Keratinocyte (primary cell): ENCODE data around the gene C20orf144. TPM values are rescaled to one million over a fixed set of nuclear protein-coding genes. Genes with fewer than 3 reads are reported as not detected.
"Not testable (repeated sequence)": the region's sequence is repeated elsewhere in the genome, so short reads cannot be mapped to it uniquely, and the experiment has no call there.

Source experiments
- DNase-seq: peaks from one replicate; pipeline ENCODE4 v3.0.0-alpha.2; 2011; ENCODE audit warnings: low read depth, missing footprints, low spot score
- FAIRE-seq: peaks from 2 replicates; lab custom pipeline; 2011; peaks lifted over from hg19 to GRCh38; lab: Jason Lieb, UNC
- H2AFZ ChIP-seq: 2 replicates; pipeline ENCODE4 v1.6.0; 2012; ENCODE audit warnings: low read length, control low read depth, inconsistent platforms; ENCODE audit not compliant: control insufficient read depth
- H3K27ac ChIP-seq: 2 replicates; pipeline ENCODE4 v1.5.1; 2011; ENCODE audit warnings: low read length; ENCODE audit not compliant: control insufficient read depth, insufficient read depth
- H3K27me3 ChIP-seq: 3 replicates; pipeline ENCODE4 v1.6.0; 2011; ENCODE audit warnings: low read length; ENCODE audit not compliant: control insufficient read depth, insufficient read depth; ENCODE audit errors: extremely low read depth
- H3K36me3 ChIP-seq, 2 experiments: 2 replicates in 1 of 2; 3 replicates in 1 of 2; pipeline ENCODE4 v1.5.1; 2011; ENCODE audit warnings: low read length in 2 of 2, mild to moderate bottlenecking in 1 of 2; ENCODE audit not compliant: control insufficient read depth in 2 of 2, insufficient read depth in 2 of 2; ENCODE audit errors: extremely low read depth in 1 of 2
- H3K4me1 ChIP-seq: 3 replicates; pipeline ENCODE4 v1.5.1; 2011; ENCODE audit warnings: low read length; ENCODE audit not compliant: control insufficient read depth, insufficient read depth; ENCODE audit errors: extremely low read depth
- H3K4me2 ChIP-seq: 3 replicates; pipeline ENCODE4 v1.6.0; 2011; ENCODE audit warnings: low read depth, low read length; ENCODE audit not compliant: control insufficient read depth, insufficient read depth; ENCODE audit errors: extremely low read depth
- H3K4me3 ChIP-seq, 3 experiments: fragments of 200-600 bp in 1 of 3; sonication (generic) in 1 of 3; 2 replicates in 2 of 3; 3 replicates in 1 of 3; pipeline ENCODE4 v1.5.1; 2011 to 2016; ENCODE audit warnings: low read length in 3 of 3, mild to moderate bottlenecking in 3 of 3, control low read depth in 2 of 3, inconsistent platforms in 1 of 3, low read depth in 1 of 3, mixed read lengths in 1 of 3, mixed run types in 1 of 3, moderate library complexity in 1 of 3; ENCODE audit not compliant: control insufficient read depth in 2 of 3, insufficient read depth in 2 of 3; ENCODE audit errors: extremely low read depth in 1 of 3
- H3K79me2 ChIP-seq: 2 replicates; pipeline ENCODE4 v1.6.0; 2012; ENCODE audit warnings: low read length; ENCODE audit not compliant: control insufficient read depth, insufficient read depth
- H3K9ac ChIP-seq: 3 replicates; pipeline ENCODE4 v1.6.0; 2011; ENCODE audit warnings: low read length; ENCODE audit not compliant: control insufficient read depth, insufficient read depth; ENCODE audit errors: extremely low read depth
- H3K9me1 ChIP-seq: 3 replicates; pipeline ENCODE4 v1.6.0; 2011; ENCODE audit warnings: low read length; ENCODE audit not compliant: control insufficient read depth, insufficient read depth; ENCODE audit errors: extremely low read depth
- H3K9me3 ChIP-seq: 2 replicates; pipeline ENCODE4 v1.5.1; 2012; ENCODE audit warnings: low read depth, low read length; ENCODE audit not compliant: control insufficient read depth
- H4K20me1 ChIP-seq: 3 replicates; pipeline ENCODE4 v1.6.0; 2011; ENCODE audit warnings: low read length; ENCODE audit not compliant: control insufficient read depth, insufficient read depth; ENCODE audit errors: extremely low read depth
- EZH2 ChIP-seq: IDR thresholded peaks from one replicate; pipeline ENCODE4 v1.6.1; 2012; ENCODE audit warnings: inconsistent platforms, mild to moderate bottlenecking, low read length, moderate library complexity
- dilution Hi-C: fragments of 300-500 bp; cut with MboI; formaldehyde crosslinking; loops from one replicate; pipeline ENCODE4 v1.7.0; 2020; ENCODE audit warnings: low sequenced_read_pairs; ENCODE audit not compliant: extremely low pct_ligation_motif_present
- polyA plus RNA-seq, 5 experiments: library from polyadenylated mRNA; depleted of rRNA in 3 of 5; stranded (reverse) in 3 of 5; stranded (forward) in 1 of 5; unstranded in 1 of 5; fragments of >200 nt; gene quantifications; 1 replicate in 1 of 5; 2 replicates in 3 of 5; 3 replicates in 1 of 5; pipeline versions ENCODE4 v1.2.1 to v1.2.3, GENCODE V29; 2011 to 2012; ENCODE audit warnings: missing spikeins in 2 of 5, low read depth in 1 of 5, low replicate concordance in 1 of 5
- TF ChIP-seq, protein P1 (sequence below), 3 experiments: IDR thresholded peaks in 1 of 3; conservative IDR thresholded peaks in 1 of 3; optimal IDR thresholded peaks in 1 of 3; 2 replicates in 2 of 3; 3 replicates in 1 of 3; pipeline versions ENCODE3 to v1.5.1; 2011; ENCODE audit warnings: low read length in 3 of 3, mild to moderate bottlenecking in 3 of 3, moderate library complexity in 2 of 3, control low read depth in 1 of 3, inconsistent platforms in 1 of 3; ENCODE audit not compliant: insufficient read depth in 2 of 3; ENCODE audit errors: extremely low read depth in 1 of 3

Gene C20orf144
- polyA plus RNA-seq, 1 donor (not counting 4 experiments of a cell fraction or from before 2014, with no cell fraction given), result 0.03 TPM

DNA sequence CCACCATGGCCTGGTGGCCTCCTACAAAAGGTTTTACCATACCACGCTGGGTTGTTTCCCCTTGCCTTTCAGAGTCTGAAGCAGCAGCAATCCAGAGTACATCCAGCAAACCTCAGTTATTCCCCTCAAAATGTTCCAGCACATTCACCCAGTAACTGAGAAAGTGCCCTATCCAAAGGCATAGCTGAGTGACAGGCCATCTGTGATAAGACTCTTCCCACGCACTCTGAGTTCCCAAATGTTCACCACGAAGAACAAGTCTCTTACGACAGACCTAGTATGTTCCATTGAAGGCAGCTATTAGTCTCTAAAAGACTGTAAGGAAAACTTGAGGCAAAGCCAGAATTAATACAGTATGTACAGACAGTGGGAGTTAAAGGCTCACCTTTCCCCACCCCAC lies 31.6 kb upstream of the C20orf144 start:
- H3K9me3 ChIP-seq, result no peaks in the 10 kb centered on the region
- H4K20me1 ChIP-seq, result no peaks in the 10 kb centered on the region
- FAIRE-seq, result no peak
- no peaks in the 10 kb centered on the region for H3K27me3 ChIP-seq
- no peak overlapping the region for H3K9ac ChIP-seq
- peaks cover 11 to 19% of the 10 kb centered on the region in 2 experiments for H3K36me3 ChIP-seq
- no peak for TF ChIP-seq EZH2
- TF ChIP-seq, protein P1, sequence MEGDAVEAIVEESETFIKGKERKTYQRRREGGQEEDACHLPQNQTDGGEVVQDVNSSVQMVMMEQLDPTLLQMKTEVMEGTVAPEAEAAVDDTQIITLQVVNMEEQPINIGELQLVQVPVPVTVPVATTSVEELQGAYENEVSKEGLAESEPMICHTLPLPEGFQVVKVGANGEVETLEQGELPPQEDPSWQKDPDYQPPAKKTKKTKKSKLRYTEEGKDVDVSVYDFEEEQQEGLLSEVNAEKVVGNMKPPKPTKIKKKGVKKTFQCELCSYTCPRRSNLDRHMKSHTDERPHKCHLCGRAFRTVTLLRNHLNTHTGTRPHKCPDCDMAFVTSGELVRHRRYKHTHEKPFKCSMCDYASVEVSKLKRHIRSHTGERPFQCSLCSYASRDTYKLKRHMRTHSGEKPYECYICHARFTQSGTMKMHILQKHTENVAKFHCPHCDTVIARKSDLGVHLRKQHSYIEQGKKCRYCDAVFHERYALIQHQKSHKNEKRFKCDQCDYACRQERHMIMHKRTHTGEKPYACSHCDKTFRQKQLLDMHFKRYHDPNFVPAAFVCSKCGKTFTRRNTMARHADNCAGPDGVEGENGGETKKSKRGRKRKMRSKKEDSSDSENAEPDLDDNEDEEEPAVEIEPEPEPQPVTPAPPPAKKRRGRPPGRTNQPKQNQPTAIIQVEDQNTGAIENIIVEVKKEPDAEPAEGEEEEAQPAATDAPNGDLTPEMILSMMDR (optimal IDR thresholded peaks at IDR 0.05 in 1 of 3, IDR thresholded peaks at IDR 0.05 in 1 of 3, conservative IDR thresholded peaks at IDR 0.05 in 1 of 3; ENCODE audit: extremely low read depth in 1 of 3, insufficient read depth in 2 of 3, low read length in 3 of 3), result no peak
- H3K9me1 ChIP-seq, result no peaks in the 10 kb centered on the region
- H3K4me3 ChIP-seq, result no peak overlapping the region
- H3K27ac ChIP-seq, result no peak overlapping the region
- no peak overlapping the region for H3K4me2 ChIP-seq
- dilution Hi-C loops, result no loop called here
- no peaks in the 10 kb centered on the region for H3K4me1 ChIP-seq
- no peak overlapping the region for H2AFZ ChIP-seq
- no peaks in the 10 kb centered on the region for H3K79me2 ChIP-seq
- no peak for DNase-seq

DNA sequence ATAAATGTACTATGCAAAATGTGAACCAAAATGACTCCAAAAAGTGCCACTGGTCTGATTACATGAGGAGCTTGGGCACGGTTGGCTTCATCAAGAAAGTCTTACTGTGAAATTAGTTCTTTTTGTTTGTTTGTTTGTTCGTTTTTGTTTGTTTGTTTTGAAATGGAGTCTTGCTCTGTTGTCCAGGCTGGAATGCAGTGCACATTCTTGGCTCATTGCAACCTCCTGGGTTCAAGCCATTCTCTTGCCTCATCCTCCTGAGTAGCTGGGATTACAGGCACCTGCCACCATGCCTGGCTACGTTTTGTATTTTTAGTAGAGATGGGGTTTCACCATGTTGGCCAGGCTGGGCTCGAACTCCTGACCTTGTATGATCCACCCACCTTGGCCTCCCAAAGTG lies 30.2 kb upstream of the C20orf144 start:
- H2AFZ ChIP-seq, H3K79me2 ChIP-seq, H3K4me2 ChIP-seq, H4K20me1 ChIP-seq, H3K9ac ChIP-seq, H3K4me1 ChIP-seq, H3K9me3 ChIP-seq, DNase-seq, H3K27ac ChIP-seq, dilution Hi-C loops, H3K4me3 ChIP-seq, H3K9me1 ChIP-seq, H3K27me3 ChIP-seq, FAIRE-seq: not testable (repeated sequence)
- peaks cover 13% of the 10 kb centered on the region in 2 experiments for H3K36me3 ChIP-seq

DNA sequence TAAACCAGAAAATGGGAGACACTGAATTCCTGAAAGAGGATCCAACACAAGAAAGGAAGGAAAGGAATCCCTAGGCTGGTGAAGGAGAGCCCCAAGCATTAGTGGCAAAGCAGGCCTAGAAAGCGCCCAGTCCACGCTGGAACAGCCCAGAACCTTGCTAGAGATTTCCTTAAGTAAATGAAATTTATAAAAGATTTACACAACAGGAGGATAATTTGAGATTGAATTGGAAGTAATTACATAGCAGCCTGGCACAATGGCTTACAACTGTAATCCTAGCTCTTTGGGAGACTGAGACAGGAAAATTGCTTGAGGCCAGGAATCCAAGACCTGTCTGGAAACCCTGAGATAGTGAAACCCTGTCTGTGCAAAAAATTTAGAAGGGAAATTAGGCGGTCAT lies 26.8 kb upstream of the C20orf144 start:
- dilution Hi-C loops, result no loop called here
- TF ChIP-seq, protein P1 (optimal IDR thresholded peaks at IDR 0.05 in 1 of 3, IDR thresholded peaks at IDR 0.05 in 1 of 3, conservative IDR thresholded peaks at IDR 0.05 in 1 of 3; ENCODE audit: extremely low read depth in 1 of 3, insufficient read depth in 2 of 3, low read length in 3 of 3), result no peak
- TF ChIP-seq EZH2, result no peak
- Histone ChIP-seq H3K27ac (no peak overlapping the region), H3K79me2 (no peaks in the 10 kb centered on the region), H3K4me3 (no peak overlapping the region), H3K4me1 (no peaks in the 10 kb centered on the region), H2AFZ (no peak overlapping the region), H3K9me3 (no peaks in the 10 kb centered on the region), H3K9me1 (peaks cover 2% of the 10 kb centered on the region), H3K4me2 (no peak overlapping the region), H3K9ac (no peak overlapping the region), H3K27me3 (no peaks in the 10 kb centered on the region), H3K36me3 (peaks cover 0 to 23% of the 10 kb centered on the region in 2 experiments), H4K20me1 (no peaks in the 10 kb centered on the region)
- DNase-seq (no peak), FAIRE-seq (no peak)
